ENCODE data around the gene ZFYVE21.

The ZFYVE21 gene

DNA sequence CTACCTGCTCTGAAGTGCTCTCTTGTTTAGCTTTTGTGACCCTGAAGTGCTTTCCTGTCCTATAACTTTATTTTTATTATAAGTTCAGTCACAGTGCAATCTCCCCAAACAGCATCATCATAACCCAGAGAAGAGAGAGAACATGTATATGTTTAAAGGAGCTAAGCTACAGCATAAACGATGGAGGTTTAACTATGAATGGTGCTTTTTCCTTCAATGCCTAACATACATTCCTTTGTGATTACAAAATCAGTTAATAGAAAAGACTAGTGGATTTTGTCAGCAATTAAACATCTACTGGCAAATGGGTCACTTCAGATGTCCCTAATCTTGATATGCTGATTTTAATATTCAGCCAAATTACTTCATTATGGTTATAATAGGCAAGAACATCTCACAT lies 46.4 kb downstream of the ZFYVE21 start:
- Histone ChIP-seq H3K9ac (ENCODE audit: low read depth, low read length, poor library complexity) (no peak overlapping the region), H4K91ac (ENCODE audit: low read depth, low read length, poor library complexity) (no peak overlapping the region), H2BK120ac (ENCODE audit: low read depth, low read length) (no peak overlapping the region), H3K27ac (replicated peaks; ENCODE audit: low read length) (no peak overlapping the region), H2BK15ac (ENCODE audit: low read length) (no peak overlapping the region), H3K23ac (ENCODE audit: low read depth, low read length, poor library complexity) (no peak overlapping the region), H4K8ac (ENCODE audit: low read depth, low read length) (no peak overlapping the region), H3K79me1 (ENCODE audit: low read depth, low read length) (no peaks in the 10 kb centered on the region), H2BK5ac (ENCODE audit: low read length) (no peak overlapping the region), H2AK5ac (ENCODE audit: low read depth, low read length) (no peak overlapping the region), H3K4me3 (ENCODE audit: low read length in 2 of 2) (no peak overlapping the region), H2AFZ (ENCODE audit: low read length) (no peak overlapping the region), H2BK12ac (ENCODE audit: low read length) (no peak overlapping the region), H3K4ac (ENCODE audit: low read length) (no peak overlapping the region), H3K4me1 (ENCODE audit: control insufficient read depth in 2 of 2, insufficient read depth in 1 of 2, low read depth in 1 of 2, low read length in 2 of 2) (peaks cover 2 to 8% of the 10 kb centered on the region in 2 donors), H3K18ac (ENCODE audit: low read length) (no peak overlapping the region), H3K9me3 (replicated peaks in 1 of 2; ENCODE audit: control insufficient read depth in 2 of 2, insufficient read depth in 1 of 2, low read depth in 1 of 2, low read length in 2 of 2) (peaks cover 3 to 4% of the 10 kb centered on the region in 2 donors), H3K36me3 (replicated peaks in 1 of 2; ENCODE audit: control insufficient read depth in 2 of 2, insufficient read depth in 2 of 2, low read length in 2 of 2) (no peaks in the 10 kb centered on the region), H3K27me3 (ENCODE audit: control insufficient read depth in 3 of 3, insufficient read depth in 3 of 3, low read depth in 1 of 3, low read length in 3 of 3) (no peaks in the 10 kb centered on the region), H3K4me2 (ENCODE audit: insufficient read depth, low read length, poor library complexity, severe bottlenecking) (no peak overlapping the region), H3K14ac (ENCODE audit: low read length) (no peak overlapping the region)
- WGBS, 2 donors (ENCODE audit: extremely low coverage in 2 of 2, insufficient read length in 2 of 2, insufficient replicate concordance in 1 of 2): no CpG with 5 or more reads among the region's 1 CpG
- DNase-seq (ENCODE audit: low spot score): no peak

DNA sequence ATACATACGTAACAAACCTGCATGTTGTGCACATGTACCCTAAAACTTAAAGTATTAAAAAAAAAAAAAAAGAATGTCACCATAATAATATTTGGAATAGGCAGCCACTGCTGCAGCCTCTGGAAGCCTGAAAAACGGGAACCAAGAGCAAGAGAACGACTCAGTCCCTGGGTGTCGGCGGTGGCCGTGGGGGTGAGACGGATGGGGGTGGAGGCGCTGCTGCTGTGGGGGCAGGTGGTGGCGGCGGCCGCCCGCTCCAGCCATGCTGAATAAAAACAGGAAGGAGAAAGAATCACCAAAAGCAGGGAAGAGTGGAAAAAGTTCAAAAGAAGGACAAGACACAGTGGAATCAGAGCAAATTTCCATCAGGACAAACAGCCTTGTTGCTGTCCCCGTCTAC lies 46.9 kb downstream of the ZFYVE21 start:
- Histone ChIP-seq H3K79me1 (ENCODE audit: low read depth, low read length) (no peaks in the 10 kb centered on the region), H3K9ac (ENCODE audit: low read depth, low read length, poor library complexity) (no peak overlapping the region), H3K4ac (ENCODE audit: low read length) (no peak overlapping the region), H3K4me3 (ENCODE audit: low read length in 2 of 2) (no peak overlapping the region), H2BK120ac (ENCODE audit: low read depth, low read length) (no peak overlapping the region), H2AK5ac (ENCODE audit: low read depth, low read length) (no peak overlapping the region), H3K14ac (ENCODE audit: low read length) (no peak overlapping the region), H3K18ac (ENCODE audit: low read length) (no peak overlapping the region), H2BK12ac (ENCODE audit: low read length) (no peak overlapping the region), H3K36me3 (replicated peaks in 1 of 2; ENCODE audit: control insufficient read depth in 2 of 2, insufficient read depth in 2 of 2, low read length in 2 of 2) (no peaks in the 10 kb centered on the region), H3K4me1 (ENCODE audit: control insufficient read depth in 2 of 2, insufficient read depth in 1 of 2, low read depth in 1 of 2, low read length in 2 of 2) (peaks cover 2 to 8% of the 10 kb centered on the region in 2 donors), H2BK15ac (ENCODE audit: low read length) (no peak overlapping the region), H3K27ac (replicated peaks; ENCODE audit: low read length) (no peak overlapping the region), H4K8ac (ENCODE audit: low read depth, low read length) (no peak overlapping the region), H3K27me3 (ENCODE audit: control insufficient read depth in 3 of 3, insufficient read depth in 3 of 3, low read depth in 1 of 3, low read length in 3 of 3) (no peaks in the 10 kb centered on the region), H3K23ac (ENCODE audit: low read depth, low read length, poor library complexity) (no peak overlapping the region), H3K9me3 (replicated peaks in 1 of 2; ENCODE audit: control insufficient read depth in 2 of 2, insufficient read depth in 1 of 2, low read depth in 1 of 2, low read length in 2 of 2) (peaks cover 3 to 4% of the 10 kb centered on the region in 2 donors), H2BK5ac (ENCODE audit: low read length) (no peak overlapping the region), H2AFZ (ENCODE audit: low read length) (peak overlapping the region; percentile 54), H3K4me2 (ENCODE audit: insufficient read depth, low read length, poor library complexity, severe bottlenecking) (no peak overlapping the region), H4K91ac (ENCODE audit: low read depth, low read length, poor library complexity) (no peak overlapping the region)
- no peak for DNase-seq (ENCODE audit: low spot score)
- no CpG with 5 or more reads among the region's 13 CpGs for WGBS, 2 donors (ENCODE audit: extremely low coverage in 2 of 2, insufficient read length in 2 of 2, insufficient replicate concordance in 1 of 2)

DNA sequence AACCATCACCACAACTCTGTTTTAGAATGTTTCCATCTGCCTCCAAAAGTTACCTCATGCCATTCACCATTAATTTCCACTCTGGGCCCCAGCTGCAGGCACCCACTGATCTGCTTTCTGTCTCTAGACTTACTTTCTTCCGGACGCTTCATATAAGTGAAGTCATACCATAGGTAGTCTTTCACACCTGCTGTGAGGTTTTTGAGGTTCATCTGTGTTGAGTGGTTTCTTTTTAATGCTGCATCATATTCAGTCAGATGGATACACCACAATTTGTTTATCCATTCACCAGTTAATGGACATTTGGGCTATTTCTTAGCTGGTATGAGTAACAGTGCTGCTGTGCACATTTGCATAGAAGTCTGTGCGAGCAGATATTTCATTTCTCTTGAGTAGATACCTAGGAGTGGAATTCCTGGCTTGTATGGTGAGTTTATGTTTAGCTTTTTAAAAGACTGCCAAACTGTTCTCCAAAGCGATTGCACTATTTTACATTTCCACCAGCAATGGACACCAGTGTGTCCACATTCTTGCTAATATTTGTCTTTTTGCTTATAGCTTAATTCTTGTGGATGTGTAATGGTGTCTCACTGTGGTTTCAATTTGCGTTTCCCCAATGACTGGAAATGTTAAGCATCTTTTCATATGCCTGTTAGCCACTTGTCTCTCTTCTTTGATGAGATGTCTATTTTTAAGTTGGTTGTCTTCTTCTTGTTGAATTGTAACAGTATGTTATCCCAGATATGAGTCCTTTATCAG lies 48.3 kb downstream of the ZFYVE21 start:
- no CpG with 5 or more reads among the region's 5 CpGs for WGBS, 2 donors (ENCODE audit: extremely low coverage in 2 of 2, insufficient read length in 2 of 2, insufficient replicate concordance in 1 of 2)
- H3K9ac ChIP-seq (ENCODE audit: low read depth, low read length, poor library complexity): no peak overlapping the region
- H3K27me3 ChIP-seq (ENCODE audit: control insufficient read depth in 3 of 3, insufficient read depth in 3 of 3, low read depth in 1 of 3, low read length in 3 of 3): no peaks in the 10 kb centered on the region
- no peak overlapping the region for H4K91ac ChIP-seq (ENCODE audit: low read depth, low read length, poor library complexity)
- no peak overlapping the region for H3K4me2 ChIP-seq (ENCODE audit: insufficient read depth, low read length, poor library complexity, severe bottlenecking)
- no peaks in the 10 kb centered on the region for H3K36me3 ChIP-seq (replicated peaks in 1 of 2; ENCODE audit: control insufficient read depth in 2 of 2, insufficient read depth in 2 of 2, low read length in 2 of 2)
- H3K14ac ChIP-seq (ENCODE audit: low read length): no peak overlapping the region
- H2BK12ac ChIP-seq (ENCODE audit: low read length): no peak overlapping the region
- H3K9me3 ChIP-seq (replicated peaks in 1 of 2; ENCODE audit: control insufficient read depth in 2 of 2, insufficient read depth in 1 of 2, low read depth in 1 of 2, low read length in 2 of 2): peaks cover 3 to 4% of the 10 kb centered on the region in 2 donors
- no peak overlapping the region for H3K18ac ChIP-seq (ENCODE audit: low read length)
- no peak overlapping the region for H2BK5ac ChIP-seq (ENCODE audit: low read length)
- H3K79me1 ChIP-seq (ENCODE audit: low read depth, low read length): no peaks in the 10 kb centered on the region
- no peak overlapping the region for H2BK120ac ChIP-seq (ENCODE audit: low read depth, low read length)
- no peak for DNase-seq (ENCODE audit: low spot score)
- H2BK15ac ChIP-seq (ENCODE audit: low read length): no peak overlapping the region
- no peak overlapping the region for H3K4ac ChIP-seq (ENCODE audit: low read length)
- no peak overlapping the region for H4K8ac ChIP-seq (ENCODE audit: low read depth, low read length)
- H2AK5ac ChIP-seq (ENCODE audit: low read depth, low read length): no peak overlapping the region
- H3K27ac ChIP-seq (replicated peaks; ENCODE audit: low read length): no peak overlapping the region
- no peak overlapping the region for H3K4me3 ChIP-seq (ENCODE audit: low read length in 2 of 2)
- H3K23ac ChIP-seq (ENCODE audit: low read depth, low read length, poor library complexity): no peak overlapping the region
- H2AFZ ChIP-seq (ENCODE audit: low read length): no peak overlapping the region
- peaks cover 2 to 8% of the 10 kb centered on the region in 2 donors for H3K4me1 ChIP-seq (ENCODE audit: control insufficient read depth in 2 of 2, insufficient read depth in 1 of 2, low read depth in 1 of 2, low read length in 2 of 2)

DNA sequence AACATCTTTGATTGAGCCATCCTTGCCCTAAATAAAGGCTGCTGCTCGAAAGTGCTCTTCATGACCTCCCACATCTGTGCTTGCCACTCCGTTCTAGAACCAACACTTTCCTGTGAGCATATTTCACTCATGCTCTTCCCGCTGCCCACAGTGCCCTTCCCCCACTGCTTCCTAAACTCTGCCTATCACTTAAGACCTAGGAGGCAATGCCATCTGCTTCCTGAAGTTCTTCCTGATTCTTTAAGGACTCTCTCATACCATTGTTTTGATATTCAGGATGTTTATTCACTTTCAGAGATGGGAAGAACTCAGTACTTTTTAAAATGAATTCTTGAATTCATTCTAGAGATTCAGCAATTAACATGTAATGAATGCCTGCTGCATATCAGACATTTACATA lies 49.9 kb downstream of the ZFYVE21 start:
- Histone ChIP-seq H3K14ac (ENCODE audit: low read length) (no peak overlapping the region), H4K8ac (ENCODE audit: low read depth, low read length) (no peak overlapping the region), H2BK120ac (ENCODE audit: low read depth, low read length) (no peak overlapping the region), H3K4ac (ENCODE audit: low read length) (no peak overlapping the region), H3K4me2 (ENCODE audit: insufficient read depth, low read length, poor library complexity, severe bottlenecking) (no peak overlapping the region), H3K9me3 (replicated peaks in 1 of 2; ENCODE audit: control insufficient read depth in 2 of 2, insufficient read depth in 1 of 2, low read depth in 1 of 2, low read length in 2 of 2) (peaks cover 3 to 4% of the 10 kb centered on the region in 2 donors), H3K36me3 (replicated peaks in 1 of 2; ENCODE audit: control insufficient read depth in 2 of 2, insufficient read depth in 2 of 2, low read length in 2 of 2) (no peaks in the 10 kb centered on the region), H2BK5ac (ENCODE audit: low read length) (no peak overlapping the region), H2BK15ac (ENCODE audit: low read length) (no peak overlapping the region), H3K27ac (replicated peaks; ENCODE audit: low read length) (no peak overlapping the region), H4K91ac (ENCODE audit: low read depth, low read length, poor library complexity) (no peak overlapping the region), H3K18ac (ENCODE audit: low read length) (no peak overlapping the region), H3K4me1 (ENCODE audit: control insufficient read depth in 2 of 2, insufficient read depth in 1 of 2, low read depth in 1 of 2, low read length in 2 of 2) (peaks cover 2 to 8% of the 10 kb centered on the region in 2 donors), H3K9ac (ENCODE audit: low read depth, low read length, poor library complexity) (no peak overlapping the region), H2AFZ (ENCODE audit: low read length) (no peak overlapping the region), H3K79me1 (ENCODE audit: low read depth, low read length) (no peaks in the 10 kb centered on the region), H3K23ac (ENCODE audit: low read depth, low read length, poor library complexity) (no peak overlapping the region), H3K27me3 (ENCODE audit: control insufficient read depth in 3 of 3, insufficient read depth in 3 of 3, low read depth in 1 of 3, low read length in 3 of 3) (no peaks in the 10 kb centered on the region), H2BK12ac (ENCODE audit: low read length) (no peak overlapping the region), H2AK5ac (ENCODE audit: low read depth, low read length) (no peak overlapping the region), H3K4me3 (ENCODE audit: low read length in 2 of 2) (no peak overlapping the region)
- DNase-seq (ENCODE audit: low spot score): no peak
- WGBS, 2 donors (ENCODE audit: extremely low coverage in 2 of 2, insufficient read length in 2 of 2, insufficient replicate concordance in 1 of 2): no CpG with 5 or more reads among the region's 3 CpGs
